PC-9 (cell line): ENCODE results near the gene MAP3K5. TPM values are rescaled to one million over a fixed set of nuclear protein-coding genes. Genes with fewer than 3 reads are reported as not detected.

Experiments
- BruUV-seq: library from RNA; stranded (reverse); fragments of 400-500 nt; replicated peaks from 2 replicates; lab custom pipeline; 2021; lab: Mats Ljungman, UMichigan
- CTCF ChIA-PET: fragments of 300-600 bp; sonication (Branson Sonifier 250); formaldehyde crosslinking; loops from one replicate; lab custom pipeline; 2022; ENCODE audit warnings: antibody characterized with exemption; lab: Charles Lee
- POLR2A ChIA-PET: fragments of 300-600 bp; sonication (Branson Sonifier 250); formaldehyde crosslinking; loops from one replicate; lab custom pipeline; 2022; ENCODE audit warnings: antibody characterized with exemption; ENCODE audit not compliant: unreplicated experiment; lab: Charles Lee
- DNase-seq, 2 experiments: peaks; one replicate each; pipeline versions ENCODE4 v3.0.0 to v3.0.0-alpha.2; 2015 to 2022; ENCODE audit warnings: mixed read lengths in 1 of 2
- H2AFZ ChIP-seq: fragments of 200-600 bp; sonication (generic); 2 replicates; pipeline ENCODE4 v1.8.1; 2017; ENCODE audit warnings: antibody characterized with exemption
- H3F3A ChIP-seq: fragments of 200-600 bp; sonication (generic); 2 replicates; pipeline ENCODE4 v1.8.1; 2017; ENCODE audit warnings: antibody characterized with exemption, mild to moderate bottlenecking, low read depth; ENCODE audit not compliant: insufficient read depth
- H3K27ac ChIP-seq: fragments of 200-600 bp; sonication (generic); 2 replicates; pipeline ENCODE4 v1.6.1; 2016; ENCODE audit warnings: mixed run types
- H3K27me3 ChIP-seq: fragments of 200-600 bp; sonication (generic); 2 replicates; pipeline ENCODE4 v1.6.1; 2016; ENCODE audit warnings: low read depth, mixed run types; ENCODE audit not compliant: insufficient read depth
- H3K36me3 ChIP-seq: fragments of 200-600 bp; sonication (generic); 2 replicates; pipeline ENCODE4 v1.6.1; 2016; ENCODE audit warnings: low read depth, mixed run types
- H3K4me1 ChIP-seq: fragments of 200-600 bp; sonication (generic); replicated peaks from 2 replicates; pipeline ENCODE4 v1.6.1; 2016; ENCODE audit warnings: mixed run types; ENCODE audit not compliant: insufficient read depth
- H3K4me2 ChIP-seq: fragments of 200-600 bp; sonication (generic); 2 replicates; pipeline ENCODE4 v1.6.1; 2017; ENCODE audit warnings: mixed run types
- H3K4me3 ChIP-seq: fragments of 200-600 bp; sonication (generic); 2 replicates; pipeline ENCODE4 v1.6.1; 2016; ENCODE audit warnings: mixed run types
- H3K79me2 ChIP-seq: fragments of 200-600 bp; sonication (generic); 2 replicates; pipeline ENCODE4 v1.6.1; 2017; ENCODE audit warnings: low read depth, mixed run types
- H3K9me2 ChIP-seq: fragments of 200-600 bp; sonication (generic); 2 replicates; pipeline ENCODE4 v1.8.1; 2017; ENCODE audit warnings: mild to moderate bottlenecking; ENCODE audit not compliant: insufficient read depth
- H3K9me3 ChIP-seq: fragments of 200-600 bp; sonication (generic); 2 replicates; pipeline ENCODE4 v1.8.1; 2016; ENCODE audit warnings: low read depth; ENCODE audit not compliant: insufficient read depth
- H4K20me1 ChIP-seq: fragments of 200-600 bp; sonication (generic); 2 replicates; pipeline ENCODE4 v1.8.1; 2017; ENCODE audit not compliant: insufficient read depth
- CTCF ChIP-seq: fragments of 200-600 bp; sonication (generic); conservative IDR thresholded peaks from 2 replicates; pipeline ENCODE4 v1.6.1; 2017; ENCODE audit warnings: mixed run types, antibody characterized with exemption, mild to moderate bottlenecking, moderate library complexity
- EZH2 ChIP-seq: fragments of 200-600 bp; sonication (generic); IDR thresholded peaks from 2 replicates; pipeline ENCODE4 v1.8.0; 2017; ENCODE audit warnings: antibody characterized with exemption, low read depth
- intact Hi-C: fragments of 100-400 bp; cut with micrococcal nuclease; formaldehyde crosslinking; loops from one replicate; pipeline ENCODE4 v1.10.0; 2022; ENCODE audit not compliant: unreplicated experiment
- total RNA-seq: library from RNA; stranded (reverse); gene quantifications from 2 replicates; pipeline ENCODE4 v1.2.3, GENCODE V29; 2021

The MAP3K5 gene
- total RNA-seq, 1 experiment from 2014 or later, result 10.9 TPM

GRCh38 chr6:136567688-136568087 lies 224.6 kb downstream of the MAP3K5 start:
- no peaks in the 10 kb centered on the region for H3K9me2 ChIP-seq
- H3K4me3 ChIP-seq, result no peak overlapping the region
- H4K20me1 ChIP-seq, result no peaks in the 10 kb centered on the region
- ChIA-PET POLR2A (no interaction called here), CTCF (no interaction called here)
- H3K79me2 ChIP-seq, result no peaks in the 10 kb centered on the region
- DNase-seq, result no peak
- TF ChIP-seq EZH2 (no peak), CTCF (no peak)
- no TSS peak for BruUV-seq
- no peak overlapping the region for H3K27ac ChIP-seq
- intact Hi-C loops, result no loop called here
- H3K9me3 ChIP-seq, result peaks cover 11% of the 10 kb centered on the region; the same call in 1 of the 2 replicates
- H3K4me2 ChIP-seq, result no peak overlapping the region
- H2AFZ ChIP-seq, result no peak overlapping the region
- no peaks in the 10 kb centered on the region for H3K27me3 ChIP-seq
- H3F3A ChIP-seq, result peaks cover 14% of the 10 kb centered on the region
- H3K4me1 ChIP-seq, result peaks cover 27% of the 10 kb centered on the region
- H3K36me3 ChIP-seq, result peaks cover 34% of the 10 kb centered on the region

- H3K4me3 ChIP-seq, result no peak overlapping the region
- no TSS peak for BruUV-seq
- intact Hi-C loops, result no loop called here
- H3F3A ChIP-seq, result peaks cover 20% of the 10 kb centered on the region
- H3K27ac ChIP-seq, result no peak overlapping the region
- H3K27me3 ChIP-seq, result no peaks in the 10 kb centered on the region
- no peak overlapping the region for H2AFZ ChIP-seq
- H3K79me2 ChIP-seq, result no peaks in the 10 kb centered on the region
- TF ChIP-seq CTCF (no peak), EZH2 (no peak)
- H3K36me3 ChIP-seq, result peaks cover 33% of the 10 kb centered on the region
- H4K20me1 ChIP-seq, result no peaks in the 10 kb centered on the region
- peaks cover 27% of the 10 kb centered on the region for H3K4me1 ChIP-seq
- POLR2A ChIA-PET, result interaction anchor here (0.7 kb wide), 1 partner anchor 337 kb away, joined by 4 read pairs; no protein-coding TSS in a partner anchor
- CTCF ChIA-PET, result no interaction called here
- no peak for DNase-seq
- H3K4me2 ChIP-seq, result no peak overlapping the region
- peaks cover 10% of the 10 kb centered on the region; the same call in 1 of the 2 replicates for H3K9me3 ChIP-seq
- no peaks in the 10 kb centered on the region for H3K9me2 ChIP-seq
These were observed 225.4 kb downstream of the MAP3K5 start for GRCh38 chr6:136566851-136567250.

GRCh38 chr6:136566007-136566487 lies 226.2 kb downstream of the MAP3K5 start:
- TF ChIP-seq EZH2, result no peak
- Histone ChIP-seq H3K4me1 (peaks cover 27% of the 10 kb centered on the region), H3K27me3 (no peaks in the 10 kb centered on the region), H3K27ac (no peak overlapping the region), H3K4me3 (no peak overlapping the region), H3K4me2 (0 out of 2 replicates have a peak overlapping the region, but pooled peaks have one; percentile 4), H3K79me2 (no peaks in the 10 kb centered on the region), H2AFZ (no peak overlapping the region), H3K9me3 (peaks cover 2% of the 10 kb centered on the region; the same call in 1 of the 2 replicates), H3K9me2 (no peaks in the 10 kb centered on the region), H4K20me1 (no peaks in the 10 kb centered on the region), H3K36me3 (peaks cover 25% of the 10 kb centered on the region), H3F3A (peaks cover 22% of the 10 kb centered on the region)
- POLR2A ChIA-PET, result interaction anchor here (0.7 kb wide), 1 partner anchor 337 kb away, joined by 4 read pairs; no protein-coding TSS in a partner anchor
- DNase-seq, result peak in 1 of 2 experiments; percentile 75
- BruUV-seq, result no TSS peak
- intact Hi-C loops, result no loop called here
- CTCF ChIA-PET, result no interaction called here
